ENCODE results near the gene ATM.
"Not testable (repeated sequence)": the region's sequence is repeated elsewhere in the genome, so short reads cannot be mapped to it uniquely, and the experiment has no call there.

Gene ATM

GRCh38 chr11:108286956-108287355, 64.1 kb downstream of the ATM start:
- no peak for DNase-seq (ENCODE audit: low spot score)

GRCh38 chr11:108289066-108289465, 66.2 kb downstream of the ATM start:
- DNase-seq (ENCODE audit: low spot score): not testable (repeated sequence)

DNA sequence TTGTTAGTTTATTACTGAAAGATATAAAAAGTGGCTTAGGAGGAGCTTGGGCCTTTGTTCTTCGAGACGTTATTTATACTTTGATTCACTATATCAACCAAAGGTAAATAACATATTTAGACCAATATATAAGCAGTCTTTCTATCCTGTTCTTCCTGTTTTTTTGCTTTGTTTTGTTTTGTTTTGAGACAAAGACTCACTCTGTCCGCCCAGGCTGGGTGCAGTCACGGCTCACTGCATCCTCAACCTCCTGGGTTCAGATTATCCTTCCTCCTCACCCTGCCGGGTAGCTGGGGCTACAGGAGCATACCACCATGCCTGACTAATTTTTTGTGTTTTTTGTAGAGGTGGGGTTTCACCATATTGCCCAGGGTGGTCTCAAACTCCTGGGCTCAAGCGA, 66.8 kb downstream of the ATM start:
- DNase-seq (ENCODE audit: low spot score): no peak

GRCh38 chr11:108293229-108293628, 70.4 kb downstream of the ATM start:
- DNase-seq (ENCODE audit: low spot score): no peak

DNA sequence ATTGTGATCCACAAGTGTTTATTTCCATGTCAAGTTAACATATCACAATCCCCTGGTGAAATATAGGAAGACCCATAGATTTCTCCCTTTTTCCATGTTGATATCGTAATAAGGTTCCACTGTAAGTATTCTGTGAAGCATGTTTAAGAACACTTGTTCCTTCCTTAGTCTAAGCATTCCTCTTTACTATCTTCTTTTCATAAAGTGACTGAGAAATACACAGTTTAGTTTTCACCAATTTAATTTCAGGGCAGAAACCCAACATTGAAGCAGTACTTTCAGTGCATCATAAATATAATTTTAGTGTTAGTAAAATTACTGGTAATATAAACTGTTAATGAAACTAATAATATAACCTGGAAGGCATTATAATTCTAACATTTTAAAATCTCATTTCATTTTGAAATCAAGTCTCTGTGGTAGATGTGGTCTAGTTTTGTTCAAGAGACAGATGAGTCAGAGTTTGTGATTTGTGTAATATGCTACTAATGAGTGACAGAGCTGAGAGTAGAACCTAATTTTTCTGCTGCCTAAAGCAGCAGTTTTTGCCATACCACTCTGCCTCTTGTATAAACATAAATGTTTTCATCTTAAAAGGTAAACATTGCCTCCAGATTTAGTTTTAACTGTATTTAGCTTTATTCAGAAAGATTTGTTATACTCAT, 79.4 kb downstream of the ATM start:
- DNase-seq (ENCODE audit: low spot score): peak; percentile 32

- no peak for DNase-seq (ENCODE audit: low spot score)
Measured at GRCh38 chr11:108307751-108308150, 84.9 kb downstream of the ATM start.

DNA sequence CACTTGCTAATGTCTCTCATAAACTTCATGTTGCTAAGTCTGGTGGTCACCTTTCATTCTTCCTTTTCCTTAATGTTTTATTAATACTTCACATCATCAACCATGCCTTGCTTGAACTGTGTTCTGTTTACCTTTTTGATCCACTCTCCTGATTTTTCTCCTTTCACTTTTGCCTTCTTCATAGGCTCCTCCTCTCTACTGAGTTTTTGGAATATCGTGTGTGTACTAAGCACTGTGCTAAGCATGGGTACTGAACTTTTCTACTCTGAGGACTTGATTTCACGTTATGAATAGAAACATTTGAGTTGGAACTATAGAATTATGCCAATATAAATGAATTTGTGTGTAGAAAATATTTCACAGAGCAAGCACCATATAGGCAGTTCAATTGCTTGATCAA, 90.6 kb downstream of the ATM start:
- DNase-seq (ENCODE audit: low spot score): no peak

GRCh38 chr11:108316061-108316460, 93.2 kb downstream of the ATM start:
- DNase-seq (ENCODE audit: low spot score): no peak

DNA sequence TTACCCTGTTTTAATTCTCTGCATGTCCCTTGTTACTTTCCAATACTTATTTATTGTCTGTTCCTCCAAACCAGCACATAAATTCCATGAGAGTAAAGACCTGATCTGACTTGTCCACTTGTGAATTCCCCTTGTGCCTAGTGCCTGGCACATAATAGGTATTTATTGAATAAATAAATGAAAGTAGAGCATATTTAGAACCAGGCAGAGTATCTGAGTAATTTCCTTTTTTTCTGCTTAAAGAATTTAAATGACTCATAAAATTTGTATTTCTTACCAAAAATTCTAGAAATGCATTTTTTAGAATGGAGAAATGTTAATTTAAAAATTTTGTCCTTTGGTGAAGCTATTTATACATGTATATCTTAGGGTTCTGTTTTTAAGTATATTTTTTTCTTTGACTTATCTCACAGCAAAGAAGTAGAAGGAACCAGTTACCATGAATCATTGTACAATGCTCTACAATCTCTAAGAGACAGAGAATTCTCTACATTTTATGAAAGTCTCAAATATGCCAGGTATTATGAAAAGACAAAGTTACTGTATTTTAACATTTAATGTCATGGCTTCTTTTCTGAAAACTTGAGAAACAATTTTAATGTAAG, 96.8 kb downstream of the ATM start:
- DNase-seq (ENCODE audit: low spot score): peak; percentile 48

DNA sequence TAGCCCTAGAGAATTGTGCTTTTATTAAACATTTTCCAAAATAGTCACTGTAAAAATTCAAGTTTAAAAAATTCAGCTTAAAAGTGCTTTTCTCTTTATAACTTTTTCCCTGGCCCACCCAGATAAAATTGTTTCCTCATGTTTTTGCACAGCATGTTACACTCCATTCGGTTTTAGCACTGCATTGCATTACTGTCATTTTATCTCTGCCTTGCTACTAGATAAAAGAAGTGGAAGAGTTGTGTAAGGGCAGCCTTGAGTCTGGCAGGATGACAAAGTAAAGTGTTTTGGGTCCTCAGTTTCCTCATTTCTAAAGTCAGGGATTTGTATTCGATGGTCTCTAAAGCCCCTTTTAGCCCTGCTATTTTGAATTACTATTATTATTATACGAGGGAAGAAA, 99.8 kb downstream of the ATM start:
- no peak for DNase-seq (ENCODE audit: low spot score)

DNA sequence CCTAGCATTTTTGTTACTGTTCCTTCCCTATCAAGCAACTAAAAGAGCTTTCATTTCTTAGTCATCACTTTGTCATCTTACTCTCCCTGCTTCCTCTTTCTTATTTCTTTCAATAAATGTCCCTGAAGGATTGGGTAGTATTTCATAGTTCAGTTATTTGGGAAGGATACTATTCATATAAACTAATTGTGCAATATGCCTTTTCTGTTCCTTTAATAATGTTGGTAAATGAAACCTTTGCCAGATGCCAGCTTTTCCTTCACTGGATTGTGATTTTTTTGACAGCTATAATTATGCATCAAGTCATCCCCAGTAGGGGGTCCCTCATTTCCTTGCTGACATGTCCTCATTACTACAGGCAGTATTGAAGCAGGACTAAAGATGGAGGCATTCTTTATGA, 101.7 kb downstream of the ATM start:
- peak; percentile 56 for DNase-seq (ENCODE audit: low spot score)

- no peak for DNase-seq (ENCODE audit: low spot score)
Measured at GRCh38 chr11:108333403-108333899, 110.6 kb downstream of the ATM start.

DNA sequence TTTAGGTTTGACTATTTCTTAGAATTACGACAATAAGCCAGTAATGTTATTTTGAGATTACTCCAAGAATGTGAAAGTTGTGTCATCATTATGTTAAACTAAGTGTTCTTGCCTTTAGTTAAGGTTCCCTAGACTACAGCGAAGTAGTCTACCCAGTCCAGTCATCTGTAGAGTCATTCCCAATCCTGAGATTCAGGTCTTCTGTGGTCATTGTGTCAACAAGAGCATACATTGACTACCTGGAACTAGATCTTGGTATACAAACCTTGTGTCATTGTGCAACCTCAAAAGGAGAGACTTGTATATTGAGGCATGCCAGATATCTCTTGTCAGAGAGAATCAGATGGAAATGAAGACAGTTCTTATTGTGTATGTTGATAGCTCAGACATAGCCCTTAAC, 115.9 kb downstream of the ATM start:
- DNase-seq (ENCODE audit: low spot score): no peak

- no peak for DNase-seq (ENCODE audit: low spot score)
Measured at GRCh38 chr11:108340973-108341372, 118.1 kb downstream of the ATM start.

DNA sequence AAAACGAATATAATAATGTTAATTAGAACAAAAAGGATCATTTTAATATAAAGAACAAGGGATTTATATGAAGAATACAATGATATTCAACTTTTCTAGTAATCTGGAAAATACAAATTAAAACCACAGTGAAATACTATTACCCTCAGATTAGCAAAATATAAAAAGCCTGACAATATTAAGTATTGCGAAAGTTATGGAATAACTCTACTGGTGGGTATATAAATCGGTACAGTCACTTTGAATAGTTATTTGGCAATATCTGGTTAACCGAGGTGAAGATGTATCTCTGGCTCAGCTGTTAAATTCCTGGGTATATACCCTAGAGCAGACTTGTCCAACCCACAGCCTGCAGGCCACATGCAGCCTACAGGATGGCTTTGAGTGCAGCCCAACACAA, 118.8 kb downstream of the ATM start:
- no peak for DNase-seq (ENCODE audit: low spot score)

DNA sequence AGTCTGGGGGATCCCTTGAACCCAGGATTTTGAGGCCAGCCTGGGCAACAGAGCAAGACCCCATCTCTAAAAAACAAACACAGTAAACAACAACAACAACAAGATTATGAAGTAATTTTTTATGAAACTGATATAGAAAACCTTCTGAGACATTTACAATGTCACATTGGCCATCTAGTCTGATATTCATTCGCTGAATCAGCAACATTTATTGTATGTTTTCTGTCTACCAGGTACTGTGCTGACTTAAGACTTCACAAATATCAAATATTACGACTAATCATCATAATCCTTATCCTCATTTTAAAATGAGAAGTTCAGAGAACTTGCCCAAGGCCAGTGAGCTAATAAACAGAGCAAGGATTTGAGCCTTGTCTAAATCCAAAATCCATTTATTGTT, 120.8 kb downstream of the ATM start:
- DNase-seq (ENCODE audit: low spot score): no peak

DNA sequence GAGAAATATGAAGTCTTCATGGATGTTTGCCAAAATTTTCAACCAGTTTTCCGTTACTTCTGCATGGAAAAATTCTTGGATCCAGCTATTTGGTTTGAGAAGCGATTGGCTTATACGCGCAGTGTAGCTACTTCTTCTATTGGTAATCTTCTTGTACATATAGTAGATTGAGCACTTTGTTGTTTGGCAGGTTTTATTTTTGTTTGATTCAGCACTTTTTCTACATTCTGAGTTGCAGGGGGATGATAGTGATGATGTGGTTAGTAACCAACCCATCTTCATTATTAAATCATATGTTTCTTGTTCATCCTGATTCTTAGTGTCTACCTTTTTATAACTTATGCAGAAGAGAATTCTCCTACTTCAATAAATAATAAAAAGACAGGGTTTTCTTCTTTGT, 122.9 kb downstream of the ATM start:
- no peak for DNase-seq (ENCODE audit: low spot score)

DNA sequence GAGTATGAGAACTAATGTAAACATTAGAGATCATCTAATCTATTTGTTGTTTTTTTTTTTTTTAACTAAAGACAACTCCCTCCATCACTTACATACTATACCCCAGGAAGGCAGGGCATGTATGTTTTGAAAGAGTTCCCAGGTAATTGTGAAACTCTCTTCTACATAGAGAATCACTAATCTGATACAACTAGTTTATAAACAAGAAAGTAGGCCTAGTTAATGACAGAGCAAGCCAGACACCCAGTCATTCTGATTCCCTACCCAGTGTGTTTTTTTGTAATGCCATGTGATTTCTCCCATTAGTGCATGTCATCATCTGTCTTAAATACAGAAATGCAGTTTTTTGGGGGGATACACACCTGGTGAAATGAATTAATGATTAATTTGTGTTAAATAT, 123.6 kb downstream of the ATM start:
- DNase-seq (ENCODE audit: low spot score): no peak

DNA sequence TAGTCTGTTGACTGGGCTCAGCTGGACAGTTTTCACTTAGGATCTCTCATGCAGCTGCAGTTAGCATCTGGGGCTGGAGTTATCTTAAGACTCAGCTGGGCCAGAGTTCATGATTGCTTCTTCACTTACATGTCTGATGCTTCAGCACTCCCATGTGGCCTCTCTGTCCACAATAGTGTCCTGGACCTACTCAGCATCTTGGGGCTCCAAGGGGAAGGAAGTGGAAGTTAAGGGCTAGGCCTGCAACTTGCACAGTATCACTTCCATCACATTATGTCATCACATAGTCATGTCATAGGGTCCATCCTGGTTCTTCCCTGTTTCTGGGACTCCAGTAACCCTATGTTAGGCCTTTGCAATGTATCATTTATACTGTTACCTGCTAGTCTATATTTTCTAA, 128.6 kb downstream of the ATM start:
- DNase-seq (ENCODE audit: low spot score): no peak

DNA sequence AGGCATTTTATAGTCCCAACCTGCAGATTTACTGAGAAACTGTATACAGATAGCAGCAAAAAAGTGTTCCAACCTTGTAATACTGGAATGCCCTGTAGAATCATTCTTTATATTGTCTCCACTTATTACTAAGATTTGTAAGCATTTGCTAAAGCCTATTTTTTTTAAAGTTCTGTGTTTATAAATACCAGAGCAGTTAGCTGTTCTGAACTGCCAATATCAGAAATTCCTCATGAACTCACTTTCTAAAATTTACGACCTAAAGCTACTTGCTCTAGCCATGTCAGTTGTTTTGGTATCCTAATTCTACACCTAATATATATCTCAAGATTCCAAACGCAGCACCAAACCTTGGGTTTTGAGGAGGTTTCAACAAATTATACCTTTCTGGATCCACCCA, 141.3 kb downstream of the ATM start:
- peak; percentile 25 for DNase-seq (ENCODE audit: low spot score)

DNA sequence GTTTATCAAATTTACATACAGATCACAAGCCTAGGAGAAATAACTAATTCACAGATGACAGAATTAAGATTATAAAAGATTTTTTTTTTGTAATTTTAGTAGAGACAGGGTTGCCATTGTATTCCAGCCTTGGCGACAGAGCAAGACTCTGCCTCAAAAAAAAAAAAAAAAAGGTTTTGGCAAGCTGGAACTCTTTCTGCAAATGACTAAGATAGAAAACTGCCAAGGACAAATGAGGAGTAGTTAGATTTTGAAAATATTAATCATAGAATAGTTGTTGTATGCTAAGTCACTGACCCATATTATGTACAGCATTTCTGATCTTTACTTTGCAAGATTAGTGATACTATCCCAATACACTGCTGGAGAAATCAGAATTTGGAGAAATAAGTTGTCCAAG, 145.3 kb downstream of the ATM start:
- peak; percentile 36 for DNase-seq (ENCODE audit: low spot score)

GRCh38 chr11:108369064-108369463, 146.2 kb downstream of the ATM start:
- DNase-seq (ENCODE audit: low spot score): no peak

GRCh38 chr11:108370315-108370714, 147.4 kb downstream of the ATM start:
- no peak for DNase-seq (ENCODE audit: low spot score)

- no peak for DNase-seq (ENCODE audit: low spot score)
Measured at GRCh38 chr11:108370990-108371389, 148.1 kb downstream of the ATM start.
